WTC11 (cell line): ENCODE results near the gene C11orf21. TPM values are rescaled to one million over a fixed set of nuclear protein-coding genes. Genes with fewer than 3 reads are reported as not detected.

Experiments
- ATAC-seq: fragments of 200-7000 bp; cut with Tn5 transposase; 2 replicates; pipeline ENCODE4 v1.10.0; 2021; ENCODE audit warnings: mild to moderate bottlenecking, moderate library complexity
- CTCF ChIA-PET: fragments of 300-600 bp; sonication (Branson Sonifier 250); formaldehyde crosslinking; loops from one replicate; lab custom pipeline; 2021; ENCODE audit warnings: antibody characterized with exemption; lab: Charles Lee
- POLR2A ChIA-PET: fragments of 350-600 bp; sonication (Branson Sonifier 250); formaldehyde crosslinking; loops from one replicate; lab custom pipeline; 2021; ENCODE audit warnings: antibody characterized with exemption; lab: Charles Lee
- DNase-seq: peaks from one replicate; pipeline ENCODE4 v3.0.0; 2021; ENCODE audit warnings: low spot score
- H3K27ac Mint-ChIP-seq: 2 replicates; pipeline ENCODE4 v1.8.0; 2021; ENCODE audit warnings: mixed read lengths
- H3K27me3 Mint-ChIP-seq: 2 replicates; pipeline ENCODE4 v1.8.0; 2021; ENCODE audit warnings: low read depth, mild to moderate bottlenecking, moderate library complexity, mixed read lengths
- H3K36me3 Mint-ChIP-seq: 2 replicates; pipeline ENCODE4 v1.8.0; 2021; ENCODE audit warnings: mixed read lengths
- H3K4me1 Mint-ChIP-seq: 2 replicates; pipeline ENCODE4 v1.8.0; 2022; ENCODE audit warnings: mixed read lengths
- H3K4me3 Mint-ChIP-seq: 2 replicates; pipeline ENCODE4 v1.8.0; 2021; ENCODE audit warnings: mild to moderate bottlenecking, moderate library complexity, mixed read lengths
- H3K9me3 Mint-ChIP-seq: 2 replicates; pipeline ENCODE4 v1.8.0; 2021; ENCODE audit warnings: mixed read lengths
- ATF2 ChIP-seq: sonication (generic); formaldehyde crosslinking; IDR thresholded peaks from 2 replicates; pipeline ENCODE4 v1.8.1; 2022; ENCODE audit warnings: low read depth, missing genetic modification reagents, borderline replicate concordance
- CDX4 ChIP-seq: fragments of 250-450 bp; sonication (Bioruptor Pico); IDR thresholded peaks from 2 replicates; pipeline ENCODE4 v1.9.0; 2021; ENCODE audit warnings: moderate library complexity, mild to moderate bottlenecking, inconsistent platforms, borderline replicate concordance
- E2F4 ChIP-seq: sonication (generic); formaldehyde crosslinking; IDR thresholded peaks from 2 replicates; pipeline ENCODE4 v1.8.1; 2022; ENCODE audit warnings: low read depth, mild to moderate bottlenecking, moderate library complexity, missing genetic modification reagents, borderline replicate concordance
- ETV6 ChIP-seq: sonication (generic); formaldehyde crosslinking; IDR thresholded peaks from 2 replicates; pipeline ENCODE4 v1.8.1; 2022; ENCODE audit warnings: mild to moderate bottlenecking, missing genetic modification reagents
- FOXJ3 ChIP-seq: sonication (generic); formaldehyde crosslinking; IDR thresholded peaks from 2 replicates; pipeline ENCODE4 v1.9.0; 2021; ENCODE audit warnings: missing genetic modification reagents, mild to moderate bottlenecking, borderline replicate concordance
- GABPB1 ChIP-seq: sonication (generic); formaldehyde crosslinking; IDR thresholded peaks from 2 replicates; pipeline ENCODE4 v1.8.1; 2023; ENCODE audit warnings: mild to moderate bottlenecking, missing genetic modification reagents
- IRF1 ChIP-seq: sonication (generic); formaldehyde crosslinking; IDR thresholded peaks from 2 replicates; pipeline ENCODE4 v1.8.0; 2023; ENCODE audit warnings: missing genetic modification reagents
- KAT7 ChIP-seq: sonication (generic); formaldehyde crosslinking; IDR thresholded peaks from 2 replicates; pipeline ENCODE4 v1.8.1; 2023; ENCODE audit warnings: missing genetic modification reagents, mild to moderate bottlenecking, borderline replicate concordance
- MAX ChIP-seq: sonication (generic); formaldehyde crosslinking; IDR thresholded peaks from 2 replicates; pipeline ENCODE4 v1.8.0; 2022; ENCODE audit warnings: mild to moderate bottlenecking, missing genetic modification reagents
- SMAD4 ChIP-seq: sonication (generic); formaldehyde crosslinking; IDR thresholded peaks from 2 replicates; pipeline ENCODE4 v1.8.0; 2022; ENCODE audit warnings: mild to moderate bottlenecking, missing genetic modification reagents
- ZBTB21 ChIP-seq: sonication (generic); formaldehyde crosslinking; IDR thresholded peaks from 2 replicates; pipeline ENCODE4 v1.8.1; 2023; ENCODE audit warnings: mild to moderate bottlenecking, missing genetic modification reagents, borderline replicate concordance
- ZBTB43 ChIP-seq: sonication (generic); formaldehyde crosslinking; IDR thresholded peaks from 2 replicates; pipeline ENCODE4 v1.8.1; 2023; ENCODE audit warnings: mild to moderate bottlenecking, missing genetic modification reagents
- ZMAT4 ChIP-seq: fragments of 250-450 bp; sonication (Bioruptor Pico); IDR thresholded peaks from 2 replicates; pipeline ENCODE4 v1.9.0; 2021; ENCODE audit warnings: mild to moderate bottlenecking
- ZSCAN18 ChIP-seq: fragments of 250-450 bp; sonication (Bioruptor Pico); IDR thresholded peaks from 2 replicates; pipeline ENCODE4 v2.1.2; 2022; ENCODE audit warnings: mild to moderate bottlenecking, moderate library complexity
- total RNA-seq: library from RNA; stranded (reverse); gene quantifications from 3 replicates; pipeline ENCODE4 v1.2.3, GENCODE V29; 2021

C11orf21 gene
- total RNA-seq, 1 experiment from 2014 or later: 0.24 TPM

GRCh38 chr11:2342981-2343380 lies 41.3 kb upstream of the C11orf21 start:
- POLR2A ChIA-PET: no interaction called here
- no peak overlapping the region for H3K4me3 Mint-ChIP-seq

More at GRCh38 chr11:2342981-2343380, 41.3 kb upstream of the C11orf21 start:
- Mint-ChIP-seq H3K9me3 (peaks cover 39% of the 10 kb centered on the region), H3K27me3 (peaks cover 38% of the 10 kb centered on the region), H3K4me1 (peaks cover 17% of the 10 kb centered on the region), H3K27ac (no peak overlapping the region), H3K36me3 (peaks cover 4% of the 10 kb centered on the region)
- CTCF ChIA-PET: no interaction called here
- no peak for DNase-seq
- ATAC-seq: no peak
- TF ChIP-seq KAT7 (no peak), GABPB1 (CRISPR knock-in tag) (no peak), ZBTB21 (CRISPR knock-in tag) (no peak), ZSCAN18 (no peak), FOXJ3 (no peak), MAX (no peak), SMAD4 (CRISPR knock-in tag) (no peak), ATF2 (CRISPR knock-in tag) (no peak), CDX4 (no peak), ZBTB43 (CRISPR knock-in tag) (no peak), ETV6 (CRISPR knock-in tag) (no peak), ZMAT4 (CRISPR knock-in tag) (no peak), IRF1 (CRISPR knock-in tag) (no peak), E2F4 (CRISPR knock-in tag) (no peak)
